ENCODE measurements around the gene SAFB2. TPM values are rescaled to one million over a fixed set of nuclear protein-coding genes. Genes with fewer than 3 reads are reported as not detected.

Gene SAFB2
- total RNA-seq, 1 experiment from 2014 or later, result 98.6 TPM

DNA sequence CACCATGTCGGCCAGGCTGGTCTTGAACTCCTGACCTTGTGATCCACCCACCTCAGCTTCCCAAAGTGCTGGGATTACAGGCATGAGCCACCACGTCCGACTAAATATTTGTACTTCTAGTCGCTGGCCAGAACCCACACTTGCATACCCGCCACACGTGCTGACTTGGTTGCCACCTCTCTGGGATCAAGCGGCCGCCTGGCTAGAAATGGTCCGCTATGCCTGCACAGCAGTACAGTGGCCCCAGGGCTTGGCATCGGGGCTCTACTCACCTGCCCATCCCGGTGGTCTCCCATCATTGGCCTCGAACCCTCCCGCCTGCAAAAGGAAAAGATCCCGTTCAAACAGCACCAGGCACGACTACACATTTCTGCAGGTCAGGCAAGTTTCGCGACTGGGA, 31.1 kb downstream of the SAFB2 start:
- H3K27ac Mint-ChIP-seq (ENCODE audit: low read depth, unreplicated experiment), result no peak overlapping the region
- H3K36me3 Mint-ChIP-seq (ENCODE audit: insufficient read depth, unreplicated experiment), result peaks cover 88% of the 10 kb centered on the region
- no peak overlapping the region for H3K4me3 Mint-ChIP-seq (ENCODE audit: unreplicated experiment)
- POLR2A ChIA-PET, result no interaction called here
- no TSS peak for BruUV-seq (replicated peaks)
- H3K27me3 Mint-ChIP-seq (ENCODE audit: insufficient read depth, unreplicated experiment), result no peaks in the 10 kb centered on the region
- intact Hi-C loops (cut with micrococcal nuclease), result no loop called here
- no peak for DNase-seq (ENCODE audit: unreplicated experiment)
- CTCF ChIA-PET, result no interaction called here
- TF ChIP-seq, protein P1, sequence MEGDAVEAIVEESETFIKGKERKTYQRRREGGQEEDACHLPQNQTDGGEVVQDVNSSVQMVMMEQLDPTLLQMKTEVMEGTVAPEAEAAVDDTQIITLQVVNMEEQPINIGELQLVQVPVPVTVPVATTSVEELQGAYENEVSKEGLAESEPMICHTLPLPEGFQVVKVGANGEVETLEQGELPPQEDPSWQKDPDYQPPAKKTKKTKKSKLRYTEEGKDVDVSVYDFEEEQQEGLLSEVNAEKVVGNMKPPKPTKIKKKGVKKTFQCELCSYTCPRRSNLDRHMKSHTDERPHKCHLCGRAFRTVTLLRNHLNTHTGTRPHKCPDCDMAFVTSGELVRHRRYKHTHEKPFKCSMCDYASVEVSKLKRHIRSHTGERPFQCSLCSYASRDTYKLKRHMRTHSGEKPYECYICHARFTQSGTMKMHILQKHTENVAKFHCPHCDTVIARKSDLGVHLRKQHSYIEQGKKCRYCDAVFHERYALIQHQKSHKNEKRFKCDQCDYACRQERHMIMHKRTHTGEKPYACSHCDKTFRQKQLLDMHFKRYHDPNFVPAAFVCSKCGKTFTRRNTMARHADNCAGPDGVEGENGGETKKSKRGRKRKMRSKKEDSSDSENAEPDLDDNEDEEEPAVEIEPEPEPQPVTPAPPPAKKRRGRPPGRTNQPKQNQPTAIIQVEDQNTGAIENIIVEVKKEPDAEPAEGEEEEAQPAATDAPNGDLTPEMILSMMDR (IDR thresholded peaks at IDR 0.05; ENCODE audit: unreplicated experiment), result no peak
- no peaks in the 10 kb centered on the region for H3K9me3 Mint-ChIP-seq (ENCODE audit: unreplicated experiment)
- H3K4me1 Mint-ChIP-seq (ENCODE audit: insufficient read depth, unreplicated experiment), result no peaks in the 10 kb centered on the region

DNA sequence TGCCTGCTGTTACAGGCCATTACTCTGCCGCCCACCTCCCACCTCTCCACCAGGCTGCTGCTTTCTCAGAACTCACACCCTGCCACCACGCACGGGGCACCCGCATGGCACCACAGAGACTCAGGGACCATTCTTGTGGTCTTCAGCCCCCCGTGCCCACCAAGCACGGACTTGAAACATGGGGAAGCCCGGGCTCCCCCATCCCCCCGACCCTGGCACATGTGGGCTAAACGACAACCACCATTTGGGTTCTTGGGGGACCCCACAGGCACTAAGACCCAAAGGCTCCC, 31.8 kb downstream of the SAFB2 start:
- H3K9me3 Mint-ChIP-seq (ENCODE audit: unreplicated experiment), result no peaks in the 10 kb centered on the region
- CTCF ChIA-PET, result no interaction called here
- intact Hi-C loops (cut with micrococcal nuclease), result no loop called here
- BruUV-seq (replicated peaks), result no TSS peak
- TF ChIP-seq, protein P1 (IDR thresholded peaks at IDR 0.05; ENCODE audit: unreplicated experiment), result no peak
- no peaks in the 10 kb centered on the region for H3K27me3 Mint-ChIP-seq (ENCODE audit: insufficient read depth, unreplicated experiment)
- no peak overlapping the region for H3K27ac Mint-ChIP-seq (ENCODE audit: low read depth, unreplicated experiment)
- H3K4me1 Mint-ChIP-seq (ENCODE audit: insufficient read depth, unreplicated experiment), result no peaks in the 10 kb centered on the region
- no peak overlapping the region for H3K4me3 Mint-ChIP-seq (ENCODE audit: unreplicated experiment)
- DNase-seq (ENCODE audit: unreplicated experiment), result no peak
- H3K36me3 Mint-ChIP-seq (ENCODE audit: insufficient read depth, unreplicated experiment), result peaks cover 85% of the 10 kb centered on the region
- POLR2A ChIA-PET, result no interaction called here

DNA sequence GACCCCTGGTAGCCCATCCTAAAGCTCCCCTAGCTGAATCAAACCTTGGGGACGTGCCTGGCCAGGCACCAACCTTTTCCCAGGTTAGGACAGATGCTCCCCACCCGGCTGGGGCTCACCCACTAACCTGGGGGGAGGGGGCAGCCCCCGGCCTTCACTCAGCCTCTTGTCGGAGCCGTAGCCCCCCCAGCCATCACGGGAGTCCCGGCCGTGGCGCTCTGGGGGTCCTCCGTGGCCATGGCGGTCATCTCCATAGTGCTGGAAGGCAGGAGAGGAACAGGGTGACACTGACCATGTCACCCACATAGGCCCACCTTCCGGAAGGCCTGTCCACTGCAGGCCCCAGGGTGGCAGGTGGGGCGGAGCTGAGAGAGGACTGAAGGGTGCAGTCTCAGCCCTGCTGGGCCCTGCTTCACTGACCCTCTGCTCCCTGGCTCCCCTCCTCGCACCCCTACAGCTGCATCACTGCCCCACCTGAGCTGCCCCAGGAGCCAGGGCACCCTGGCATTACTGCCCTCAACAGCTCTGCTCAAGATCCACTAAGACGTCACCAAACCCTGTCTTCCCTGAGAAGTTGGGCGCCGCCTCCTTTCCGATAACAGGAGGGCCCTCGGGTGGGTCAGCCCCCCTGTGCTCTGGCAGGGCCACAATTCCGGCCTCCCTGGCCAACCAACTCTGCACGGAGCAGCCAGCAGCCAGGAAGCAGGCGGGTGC, 32.3 kb downstream of the SAFB2 start:
- no peaks in the 10 kb centered on the region for H3K4me1 Mint-ChIP-seq (ENCODE audit: insufficient read depth, unreplicated experiment)
- ChIA-PET CTCF (no interaction called here), POLR2A (no interaction called here)
- intact Hi-C loops (cut with micrococcal nuclease), result no loop called here
- H3K4me3 Mint-ChIP-seq (ENCODE audit: unreplicated experiment), result no peak overlapping the region
- TF ChIP-seq, protein P1 (IDR thresholded peaks at IDR 0.05; ENCODE audit: unreplicated experiment), result no peak
- no TSS peak for BruUV-seq (replicated peaks)
- no peak for DNase-seq (ENCODE audit: unreplicated experiment)
- no peak overlapping the region for H3K27ac Mint-ChIP-seq (ENCODE audit: low read depth, unreplicated experiment)
- no peaks in the 10 kb centered on the region for H3K9me3 Mint-ChIP-seq (ENCODE audit: unreplicated experiment)
- no peaks in the 10 kb centered on the region for H3K27me3 Mint-ChIP-seq (ENCODE audit: insufficient read depth, unreplicated experiment)
- peaks cover 85% of the 10 kb centered on the region for H3K36me3 Mint-ChIP-seq (ENCODE audit: insufficient read depth, unreplicated experiment)

DNA sequence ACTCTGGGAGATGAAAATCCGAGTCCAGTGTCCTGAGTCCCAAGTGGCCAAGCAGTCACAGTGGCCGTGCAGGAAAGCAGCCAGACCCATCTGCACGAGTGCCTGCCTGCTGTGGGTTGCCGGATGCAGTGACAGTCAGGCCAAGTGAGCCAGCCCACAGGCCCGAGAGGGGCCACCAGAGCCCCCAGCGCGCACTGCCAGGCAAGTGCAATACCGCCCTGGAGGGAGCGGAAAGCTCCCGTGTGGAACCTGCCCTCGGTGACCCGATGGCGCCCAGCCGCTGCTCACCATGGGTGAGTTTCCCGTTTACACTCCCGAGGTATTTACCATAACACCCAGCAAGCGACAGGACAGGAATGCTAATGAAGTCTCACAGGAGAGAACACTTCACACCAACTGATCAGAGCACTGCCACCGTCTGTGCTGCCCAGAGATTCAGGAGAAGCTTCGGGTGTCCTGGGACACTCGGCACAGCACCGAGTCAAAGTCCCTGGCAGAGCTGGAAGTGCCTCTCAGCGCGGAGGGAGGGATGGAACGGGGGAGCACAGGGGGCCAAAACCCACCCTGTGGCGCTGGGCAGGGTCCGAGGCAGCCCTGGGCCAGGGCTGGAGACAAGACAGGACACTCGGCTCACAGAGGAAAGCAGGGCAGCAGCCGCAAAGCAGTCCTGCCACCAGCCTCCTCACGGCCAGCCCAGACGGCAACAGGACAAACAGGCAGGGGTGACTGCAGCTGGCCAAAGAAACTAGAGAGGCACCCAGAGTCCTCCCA, 33.5 kb downstream of the SAFB2 start:
- no peak overlapping the region for H3K4me3 Mint-ChIP-seq (ENCODE audit: unreplicated experiment)
- peaks cover 82% of the 10 kb centered on the region for H3K36me3 Mint-ChIP-seq (ENCODE audit: insufficient read depth, unreplicated experiment)
- intact Hi-C loops (cut with micrococcal nuclease), result no loop called here
- no peaks in the 10 kb centered on the region for H3K4me1 Mint-ChIP-seq (ENCODE audit: insufficient read depth, unreplicated experiment)
- no peak for DNase-seq (ENCODE audit: unreplicated experiment)
- H3K27ac Mint-ChIP-seq (ENCODE audit: low read depth, unreplicated experiment), result no peak overlapping the region
- TF ChIP-seq, protein P1 (IDR thresholded peaks at IDR 0.05; ENCODE audit: unreplicated experiment), result no peak
- no TSS peak for BruUV-seq (replicated peaks)
- POLR2A ChIA-PET, result no interaction called here
- no peaks in the 10 kb centered on the region for H3K9me3 Mint-ChIP-seq (ENCODE audit: unreplicated experiment)
- H3K27me3 Mint-ChIP-seq (ENCODE audit: insufficient read depth, unreplicated experiment), result no peaks in the 10 kb centered on the region
- CTCF ChIA-PET, result interaction anchor here (0.7 kb wide), 1 partner anchor 677 kb away, joined by 3 read pairs; no protein-coding TSS in a partner anchor

Data from MCF 10A (cell line).